GM19099 (cell line): ENCODE data around the gene LRRC47.

Experiments
- POLR2A ChIP-seq: IDR thresholded peaks from 3 replicates; pipeline ENCODE4 v1.6.1; 2011; ENCODE audit warnings: low read depth; ENCODE audit not compliant: insufficient read length; ENCODE audit errors: extremely low read depth

LRRC47 gene

DNA sequence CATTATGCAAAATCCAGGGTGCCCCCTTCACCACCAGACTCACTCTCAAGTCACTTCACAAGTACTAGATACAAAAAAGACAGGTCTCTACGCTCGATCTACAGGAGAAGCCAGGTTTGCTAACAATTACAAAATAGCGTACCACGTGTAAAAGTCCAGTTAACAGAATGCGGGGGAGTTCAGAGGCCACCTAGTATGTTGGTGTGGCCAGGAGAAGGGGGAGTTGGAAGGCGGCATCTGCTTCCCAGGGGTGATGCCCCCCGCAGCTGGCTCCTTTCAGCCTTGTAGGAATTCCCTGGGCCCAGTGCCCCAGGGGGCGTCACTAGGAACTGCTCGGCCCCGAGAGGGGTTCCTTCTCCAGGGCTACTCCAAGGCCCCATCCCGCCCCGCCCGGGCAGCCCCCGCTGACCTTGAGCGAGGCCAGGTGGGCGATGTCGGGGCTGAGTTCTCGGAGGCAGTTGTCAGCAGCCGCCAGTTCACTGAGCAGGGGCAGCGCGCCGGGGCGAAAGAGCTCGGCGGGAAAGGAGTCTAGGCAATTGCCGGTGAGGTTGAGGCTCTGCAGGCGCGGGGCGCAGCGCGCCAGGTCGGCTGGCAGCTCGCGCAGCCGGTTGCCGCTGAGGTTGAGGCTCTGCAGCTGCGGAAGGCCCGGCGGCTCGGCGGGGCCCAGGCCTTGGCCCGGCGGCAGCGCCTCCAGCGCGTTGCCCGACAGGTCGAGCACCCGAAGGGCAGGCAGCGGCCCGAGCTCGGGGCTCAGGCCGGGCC, 664 bp downstream of the LRRC47 start:
- TF ChIP-seq POLR2A, result no peak

DNA sequence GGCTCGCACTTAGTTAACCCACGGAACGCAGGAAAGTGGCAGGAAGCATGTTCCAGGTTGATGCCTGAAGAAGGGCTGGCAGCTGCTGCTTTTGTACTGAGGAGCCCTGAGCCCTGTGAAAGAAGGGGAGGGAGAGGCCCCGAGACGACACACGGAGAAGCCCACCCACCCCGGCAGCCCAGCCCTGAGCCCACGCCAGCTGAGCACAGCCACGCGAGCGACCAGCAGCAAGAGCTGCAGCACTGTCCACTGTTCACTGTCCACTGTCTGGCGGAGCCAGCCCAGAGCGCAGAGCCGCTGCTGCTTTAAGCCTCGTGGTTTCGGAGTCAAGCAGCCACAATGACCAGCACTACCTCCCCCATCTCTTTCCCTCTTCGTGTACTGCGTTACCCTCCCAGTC, 5.3 kb downstream of the LRRC47 start:
- TF ChIP-seq POLR2A, result no peak

DNA sequence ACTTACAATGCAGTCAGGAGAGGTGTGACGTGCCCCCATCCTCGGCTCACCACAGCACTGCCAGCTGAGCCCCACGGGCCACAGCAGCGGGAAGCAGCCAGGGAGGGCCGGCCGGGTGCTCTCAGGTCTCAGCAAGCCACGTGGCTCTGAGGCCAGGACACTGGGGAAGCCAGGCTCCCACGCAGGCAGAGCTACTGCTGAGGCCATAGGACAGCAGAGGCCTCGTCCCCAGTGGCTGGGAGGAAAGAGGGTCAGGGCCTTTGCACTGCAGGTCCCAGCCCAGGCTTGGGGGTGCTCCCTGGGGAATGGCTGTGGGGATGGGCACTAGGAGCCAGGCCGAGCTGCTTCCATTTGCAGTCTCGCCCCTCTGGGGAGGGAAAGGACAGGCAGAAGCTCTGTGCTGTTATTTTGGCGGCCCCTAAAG, 5.8 kb downstream of the LRRC47 start:
- no peak for TF ChIP-seq POLR2A

DNA sequence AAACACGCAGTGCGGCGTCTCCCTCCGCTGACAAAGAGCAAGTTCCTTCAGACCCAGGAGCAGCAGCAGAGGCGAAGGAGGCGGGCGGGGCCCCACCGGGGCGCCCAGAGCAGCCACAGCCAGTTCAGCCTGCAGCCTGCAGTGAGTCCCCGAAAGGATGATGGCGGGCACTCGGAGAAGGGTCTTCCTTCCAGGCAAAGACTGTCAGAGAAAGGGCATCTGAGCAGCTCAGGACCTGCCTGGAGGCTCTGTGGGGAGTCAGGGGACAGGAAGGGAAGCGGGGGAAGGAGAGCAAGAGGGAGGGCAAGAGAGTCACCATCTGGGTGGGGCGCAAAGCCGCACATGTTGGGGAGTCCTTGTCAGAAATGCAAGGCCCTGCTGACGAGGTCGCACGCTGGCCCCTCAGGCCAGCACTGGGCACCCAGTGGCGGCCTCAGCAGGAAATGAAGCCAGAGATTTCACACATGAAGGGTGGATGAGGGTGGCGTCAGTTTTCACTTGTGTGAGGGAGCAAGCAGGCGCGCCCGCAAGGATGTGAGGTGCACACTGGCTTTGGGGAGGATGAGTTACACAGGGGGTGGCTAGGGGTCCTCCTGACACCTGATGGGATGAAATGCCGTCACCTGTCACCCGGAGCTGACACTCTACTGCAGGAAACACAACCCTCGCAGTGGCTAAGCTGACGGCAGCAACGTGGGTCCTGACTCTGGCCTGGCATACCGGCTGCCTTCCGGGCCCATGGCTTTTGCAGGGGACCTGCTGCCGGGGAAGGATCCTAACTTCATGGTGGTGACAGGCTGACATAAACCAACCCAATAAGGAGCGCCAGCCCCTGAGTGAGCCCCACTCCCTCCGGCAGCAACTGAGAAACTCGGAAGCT, 6.6 kb downstream of the LRRC47 start:
- TF ChIP-seq POLR2A, result no peak

DNA sequence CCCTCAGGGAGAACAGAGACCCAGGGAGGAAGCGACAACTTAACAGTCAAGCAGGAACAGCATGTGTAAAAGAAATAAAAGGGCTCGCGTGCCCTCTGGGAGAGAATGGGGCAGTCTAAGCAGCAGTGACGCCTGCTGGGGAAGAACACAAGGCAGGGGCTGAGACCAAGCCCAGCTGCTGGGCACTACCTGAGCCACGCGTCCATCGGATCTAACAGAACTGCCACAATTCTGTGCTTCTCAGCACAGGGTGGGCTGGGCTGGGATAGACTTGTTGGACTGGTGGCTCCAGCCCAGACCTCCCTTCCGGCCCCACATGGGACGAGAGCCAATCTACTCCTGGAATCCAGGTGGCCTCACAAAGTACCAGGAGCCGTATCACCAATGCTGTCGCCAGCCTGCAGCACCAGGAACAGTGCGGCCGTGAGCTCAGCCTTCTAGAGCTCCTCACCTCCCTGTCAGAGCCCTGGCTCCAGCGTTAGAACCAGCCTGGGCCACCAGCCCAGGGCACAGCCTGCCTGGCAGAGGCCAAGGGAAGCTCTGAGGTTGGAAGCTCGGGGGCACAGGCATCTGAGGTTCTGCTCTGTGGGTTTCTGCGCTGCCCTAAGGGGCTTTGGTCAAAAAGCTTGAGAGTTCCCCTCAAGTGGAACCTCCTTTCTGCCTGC, 7.4 kb downstream of the LRRC47 start:
- TF ChIP-seq POLR2A, result no peak

DNA sequence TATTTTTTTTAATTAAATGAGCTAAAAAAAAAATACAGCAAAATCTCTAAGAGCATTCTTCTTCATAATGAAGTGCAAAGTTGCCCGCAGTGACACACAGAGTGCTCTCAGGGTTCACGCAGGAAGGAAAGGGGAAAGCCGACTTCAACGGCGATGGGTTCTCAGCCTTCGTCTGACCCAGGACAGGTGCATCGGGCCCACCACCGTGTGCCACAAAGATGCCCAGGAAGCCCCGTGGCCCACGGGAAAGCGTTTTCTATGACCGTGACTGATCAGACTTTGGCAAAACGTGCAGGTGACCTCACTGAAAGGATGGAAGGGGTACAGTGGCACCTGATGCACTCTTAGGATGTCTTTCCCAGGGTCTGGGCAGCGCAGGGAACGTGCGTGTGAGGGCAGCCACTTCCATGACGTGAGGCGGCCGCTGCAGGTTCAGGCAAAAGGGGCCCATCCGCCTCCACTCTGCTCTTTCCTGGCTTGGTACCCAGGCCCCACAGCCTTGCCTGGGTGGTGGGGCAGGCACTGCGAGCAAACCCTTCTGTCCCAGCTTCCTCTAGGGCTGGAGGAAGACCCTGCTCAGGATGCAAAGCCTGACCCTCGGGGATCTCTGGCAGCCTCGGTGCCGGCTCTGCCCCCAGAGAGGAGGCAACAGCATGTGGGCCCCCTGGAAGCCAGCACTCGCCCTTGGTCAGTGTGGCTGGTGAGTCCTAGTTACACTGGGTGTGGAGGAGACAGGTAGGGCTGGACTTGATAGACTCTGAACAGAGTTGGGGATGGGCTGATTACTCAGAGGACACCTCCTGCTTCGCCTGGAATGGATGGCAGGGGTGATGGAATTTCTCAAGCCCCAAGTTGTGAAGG, 8.3 kb downstream of the LRRC47 start:
- TF ChIP-seq POLR2A, result no peak

DNA sequence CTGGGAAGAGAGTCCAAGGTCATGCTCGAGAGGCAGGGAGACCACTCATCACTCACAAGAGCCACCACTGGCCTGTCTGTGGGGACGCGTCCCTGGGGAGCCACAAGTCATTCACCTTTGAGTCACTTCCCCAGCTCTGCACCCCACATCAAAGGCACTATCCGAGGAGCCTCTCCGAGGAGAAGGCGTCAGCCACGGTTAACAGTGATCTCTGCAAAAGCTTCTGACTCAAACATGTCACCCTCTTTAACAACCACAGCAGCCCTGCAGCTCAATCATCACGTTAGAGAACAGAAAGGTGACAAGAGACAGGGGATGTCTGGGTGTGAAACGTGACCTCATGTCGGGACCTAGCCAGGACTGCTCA, 9.0 kb downstream of the LRRC47 start:
- TF ChIP-seq POLR2A, result no peak

DNA sequence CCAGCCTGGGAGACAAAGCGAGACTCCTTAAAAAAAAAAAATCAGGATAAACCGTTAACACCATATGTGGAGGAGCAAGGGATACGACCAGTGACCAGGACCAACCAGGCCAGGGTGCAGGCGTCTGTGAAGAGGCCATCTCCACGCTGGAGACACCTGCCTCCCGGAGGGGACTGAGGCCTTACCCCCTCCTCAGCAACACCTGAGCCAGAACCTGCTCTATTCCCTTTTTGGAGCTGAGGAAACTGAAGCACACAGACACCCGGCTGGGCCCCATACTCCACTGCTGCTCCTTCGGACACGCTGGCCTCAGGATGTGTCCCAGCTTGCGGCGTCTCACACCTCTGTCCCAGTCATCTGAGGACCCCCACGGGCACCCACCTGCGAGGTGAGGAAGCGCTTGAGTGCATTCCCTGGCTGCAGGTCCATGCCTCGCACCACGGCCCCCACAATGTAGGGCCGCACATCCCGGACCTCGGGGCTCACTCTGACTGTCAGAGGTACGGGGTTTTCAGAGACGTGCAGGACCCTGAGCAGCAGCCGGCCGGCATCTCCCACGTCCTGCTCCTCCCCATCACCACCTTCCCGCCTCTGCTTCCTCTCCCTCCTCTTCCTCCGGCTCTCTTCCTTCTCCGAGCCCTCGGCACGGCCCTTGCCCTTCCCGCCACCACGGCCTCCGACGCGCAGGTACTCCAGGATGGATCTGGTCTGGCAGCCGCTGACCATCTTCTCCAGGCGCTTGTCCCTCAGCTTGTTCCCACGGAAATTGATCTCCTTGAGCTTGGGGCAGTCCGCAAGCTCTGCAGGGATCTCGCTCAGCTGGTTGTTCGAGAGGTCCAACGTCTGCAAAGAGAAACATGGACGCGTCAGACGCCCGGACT, 9.6 kb downstream of the LRRC47 start:
- no peak for TF ChIP-seq POLR2A

DNA sequence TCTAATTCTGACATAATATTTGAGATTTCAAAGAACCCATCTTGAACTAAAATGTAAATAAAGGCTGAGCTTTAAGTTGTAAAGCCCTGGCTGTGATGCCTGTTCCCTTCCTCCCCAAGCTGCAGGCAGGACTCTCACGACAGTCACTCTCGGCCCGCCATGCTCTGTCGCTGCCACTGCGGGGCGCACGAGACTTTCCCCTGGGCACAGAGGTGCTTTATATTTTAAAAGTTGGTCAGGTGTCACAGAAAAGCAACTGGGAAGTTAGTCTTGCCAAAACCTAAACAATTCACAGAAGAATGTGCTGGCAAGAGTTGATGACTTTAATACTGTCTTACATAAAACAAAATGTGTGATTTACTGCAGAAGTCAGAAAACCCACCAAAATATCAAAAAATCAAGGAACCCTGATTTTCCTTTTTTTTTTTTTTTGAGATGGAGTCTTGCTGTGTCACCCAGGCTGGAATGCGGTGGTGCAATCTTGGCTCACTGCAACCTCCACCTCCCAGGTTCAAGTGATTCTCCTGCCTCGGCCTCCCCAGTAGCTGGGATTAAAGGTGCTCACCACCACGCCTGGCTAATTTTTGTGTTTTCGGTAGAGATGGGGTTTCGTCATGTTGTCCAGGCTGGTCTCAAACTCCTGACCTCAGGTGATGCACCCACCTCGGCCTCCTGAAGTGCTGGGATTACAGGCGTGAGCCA, 10.7 kb downstream of the LRRC47 start:
- no peak for TF ChIP-seq POLR2A

DNA sequence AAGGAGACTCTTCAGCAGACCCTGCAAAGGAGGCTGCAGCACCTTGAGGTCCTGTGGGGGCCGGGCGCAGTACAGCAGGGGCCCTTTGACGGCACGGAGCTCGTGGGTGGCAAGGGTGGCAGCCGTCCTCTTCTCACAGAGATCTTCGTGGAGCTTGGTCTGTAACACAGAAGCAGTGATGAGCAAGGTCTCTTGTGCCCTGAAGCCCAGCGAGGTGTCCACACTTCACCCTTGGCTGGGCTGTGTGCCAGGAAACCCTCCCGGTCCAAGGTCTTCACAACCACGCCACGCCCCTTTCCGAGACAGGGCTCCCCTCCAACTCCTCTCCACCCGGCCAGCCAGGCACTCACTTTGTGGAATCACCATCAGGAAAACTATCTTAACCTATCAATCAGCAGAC, 11.3 kb downstream of the LRRC47 start:
- no peak for TF ChIP-seq POLR2A

DNA sequence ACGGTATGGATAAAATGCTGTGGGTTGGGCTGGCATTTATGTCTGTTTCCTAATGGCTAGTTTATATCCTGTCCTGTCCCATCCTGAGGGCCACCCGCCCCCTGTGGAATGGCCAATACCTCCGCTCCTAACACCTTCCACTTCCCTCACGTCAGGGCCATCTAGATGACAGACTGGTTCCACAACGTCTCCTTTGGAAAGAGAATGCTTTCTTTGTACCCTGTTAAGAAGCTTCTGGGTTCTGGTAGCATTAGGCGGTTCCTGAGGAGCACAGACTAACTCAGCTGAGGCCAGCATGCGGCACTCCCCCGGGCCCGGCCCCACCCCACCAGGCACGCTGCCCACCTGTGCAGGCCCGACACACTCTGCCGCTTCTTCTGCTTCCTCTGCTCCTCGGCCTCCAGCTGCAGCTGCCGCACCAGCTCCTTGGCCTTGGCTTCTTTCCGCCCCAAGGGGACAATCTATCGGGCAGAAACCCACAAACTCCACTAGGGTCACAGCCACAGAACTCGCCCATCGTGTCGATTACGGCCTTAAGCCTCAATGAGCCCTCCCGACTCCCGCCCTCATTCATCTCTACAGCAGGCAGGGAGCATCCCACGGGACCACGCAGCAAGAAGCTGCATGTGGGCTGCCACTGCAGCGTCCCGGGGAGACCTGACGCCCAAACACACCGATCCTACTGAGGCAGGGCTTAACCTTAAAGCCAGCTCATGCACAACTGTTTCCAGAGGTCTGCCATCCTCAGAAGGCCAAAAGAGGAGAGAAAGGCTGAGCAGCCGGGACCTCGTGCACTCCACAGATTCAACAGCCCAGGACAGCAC, 12.4 kb downstream of the LRRC47 start:
- TF ChIP-seq POLR2A, result no peak

DNA sequence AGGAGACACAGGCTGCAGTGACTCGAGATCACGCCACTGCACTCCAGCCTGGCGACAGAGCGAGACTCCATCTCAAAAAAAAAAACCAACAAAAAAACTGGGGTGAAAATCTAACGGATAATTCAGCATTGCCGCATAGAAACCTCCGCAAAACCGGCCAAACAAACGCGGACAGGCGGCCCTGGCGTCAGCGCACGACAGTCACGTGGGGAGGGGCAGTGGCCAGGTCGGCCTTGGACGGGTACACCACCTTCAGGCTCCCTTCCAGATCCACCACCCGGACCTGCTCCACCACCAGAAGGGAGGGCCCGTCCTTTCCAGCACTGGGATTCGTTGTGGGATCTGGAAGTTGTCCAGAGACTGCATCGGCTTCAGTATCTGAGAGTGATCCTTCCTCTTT, 15.4 kb downstream of the LRRC47 start:
- no peak for TF ChIP-seq POLR2A
